Thoracic aorta (tissue), 2 donors: ENCODE data around the gene BBS7. TPM values are rescaled to one million over a fixed set of nuclear protein-coding genes. Genes with fewer than 3 reads are reported as not detected.

Experiments
- ATAC-seq: fragments of 150-250 bp; one replicate; pipeline ENCODE4 v1.8.0; 2017; ENCODE audit warnings: low read depth; ENCODE audit not compliant: insufficient number of reproducible peaks, low FRiP score
- DNase-seq: peaks from one replicate; pipeline ENCODE4 v3.0.0-alpha.2; 2020; ENCODE audit warnings: low spot score
- H3K27ac ChIP-seq, 2 donors: fragments of 200-600 bp; sonication (generic); 1 replicate in 1 of 2; 2 replicates in 1 of 2; pipeline ENCODE4 v1.5.1; 2016; ENCODE audit warnings: mild to moderate bottlenecking in 2 of 2, moderate library complexity in 2 of 2
- H3K27me3 ChIP-seq: fragments of 200-600 bp; sonication (generic); replicated peaks from 2 replicates; pipeline ENCODE4 v1.6.0; 2016; ENCODE audit warnings: mild to moderate bottlenecking; ENCODE audit not compliant: insufficient read depth
- H3K36me3 ChIP-seq: fragments of 200-600 bp; sonication (generic); one replicate; pipeline ENCODE4 v1.5.1; 2016
- H3K4me1 ChIP-seq, 2 donors: fragments of 200-600 bp; sonication (generic); 1 replicate in 1 of 2; 2 replicates in 1 of 2; pipeline versions ENCODE4 v1.5.1 to v1.6.0; 2016; ENCODE audit warnings: low read depth in 2 of 2, mild to moderate bottlenecking in 1 of 2; ENCODE audit not compliant: control insufficient read depth in 1 of 2
- H3K4me3 ChIP-seq: fragments of 200-600 bp; sonication (generic); 2 replicates; pipeline ENCODE4 v1.5.1; 2016; ENCODE audit warnings: mild to moderate bottlenecking
- H3K9me3 ChIP-seq: fragments of 200-600 bp; sonication (generic); 2 replicates; pipeline ENCODE4 v1.5.1; 2016
- CTCF ChIP-seq: fragments of 200-600 bp; sonication (generic); IDR thresholded peaks from one replicate; pipeline ENCODE4 v1.5.1; 2019; ENCODE audit warnings: antibody characterized with exemption
- total RNA-seq, 2 donors: library from RNA; depleted of rRNA; stranded (reverse); fragments of >200 nt; gene quantifications; one replicate each; pipeline versions ENCODE4 v1.1.0 to v1.2.3, GENCODE V29; 2016

BBS7 gene
- total RNA-seq, 2 donors from 2014 or later, result 10.2 to 13.8 TPM

- ATAC-seq, result no peak
- Histone ChIP-seq H3K27me3 (no peaks in the 10 kb centered on the region), H3K27ac (peak overlapping the region; percentile 89 to 91), H3K36me3 (peaks cover 4% of the 10 kb centered on the region), H3K4me1 (peaks cover 3 to 8% of the 10 kb centered on the region in 2 donors), H3K9me3 (no peaks in the 10 kb centered on the region), H3K4me3 (peak overlapping the region; percentile 85)
- TF ChIP-seq CTCF, result no peak
- no peak for DNase-seq
These were observed 68.6 kb downstream of the BBS7 start for GRCh38 chr4:121801715-121802075.

GRCh38 chr4:121800961-121801714 is 69.1 kb downstream of the BBS7 start, which contains the start of gene EXOSC9:
TSS of gene EXOSC9 (plus strand) at chr4:121801323. CDS start at chr4:121801425, 102 bp downstream.
- peak within 1 kb of the TSS; percentile 85 for H3K4me3 ChIP-seq
- DNase-seq (peak; percentile 65), ATAC-seq (peak; percentile 98)
- H3K27me3 ChIP-seq, result no peaks in the 10 kb centered on the region
- peak; percentile 9 for TF ChIP-seq CTCF
- peak within 1 kb of the TSS; percentile 89 to 91 for H3K27ac ChIP-seq
- H3K9me3 ChIP-seq, result no peaks in the 10 kb centered on the region
- peaks cover 3 to 8% of the 10 kb centered on the region in 2 donors for H3K4me1 ChIP-seq
- H3K36me3 ChIP-seq, result peaks cover 4% of the 10 kb centered on the region

- Histone ChIP-seq H3K36me3 (peaks cover 4% of the 10 kb centered on the region), H3K27me3 (no peaks in the 10 kb centered on the region), H3K9me3 (no peaks in the 10 kb centered on the region), H3K4me1 (peaks cover 3 to 8% of the 10 kb centered on the region in 2 donors), H3K27ac (peak overlapping the region; percentile 89 to 91), H3K4me3 (peak overlapping the region; percentile 85)
- no peak for ATAC-seq
- DNase-seq, result no peak
- no peak for TF ChIP-seq CTCF
These were observed 69.7 kb downstream of the BBS7 start for GRCh38 chr4:121800638-121800960.

- no peak for ATAC-seq
- no peak for TF ChIP-seq CTCF
- peaks cover 3 to 8% of the 10 kb centered on the region in 2 donors for H3K4me1 ChIP-seq
- peak overlapping the region; percentile 85 for H3K4me3 ChIP-seq
- no peaks in the 10 kb centered on the region for H3K27me3 ChIP-seq
- H3K36me3 ChIP-seq, result no peaks in the 10 kb centered on the region
- DNase-seq, result no peak
- peak overlapping the region; percentile 89 to 91 for H3K27ac ChIP-seq
- no peaks in the 10 kb centered on the region for H3K9me3 ChIP-seq
These were observed 70.3 kb downstream of the BBS7 start for GRCh38 chr4:121799867-121800501.

GRCh38 chr4:121799208-121799823 is 71.0 kb downstream of the BBS7 start:
- DNase-seq, result no peak
- no peaks in the 10 kb centered on the region for H3K36me3 ChIP-seq
- ATAC-seq, result no peak
- TF ChIP-seq CTCF, result no peak
- H3K9me3 ChIP-seq, result no peaks in the 10 kb centered on the region
- no peaks in the 10 kb centered on the region for H3K27me3 ChIP-seq
- H3K27ac ChIP-seq, result no peak overlapping the region
- no peak overlapping the region for H3K4me3 ChIP-seq
- peaks cover 3 to 8% of the 10 kb centered on the region in 2 donors for H3K4me1 ChIP-seq
